ENCODE data around the gene IL36A. TPM values are rescaled to one million over a fixed set of nuclear protein-coding genes. Genes with fewer than 3 reads are reported as not detected.

IL36A gene
- total RNA-seq, 4 donors from 2014 or later = not detected

- TF ChIP-seq CTCF (IDR thresholded peaks at IDR 0.05) = no peak
- TF ChIP-seq POLR2A (IDR thresholded peaks at IDR 0.05) = no peak
- H3K4me1 ChIP-seq = no peaks in the 10 kb centered on the region
- H3K9me3 ChIP-seq = peaks cover 0 to 8% (median 0%) of the 10 kb centered on the region in 4 donors
- no peak overlapping the region for H3K27ac ChIP-seq
- no peaks in the 10 kb centered on the region for H3K27me3 ChIP-seq
- peak in 1 of 3 donors; percentile 19 for DNase-seq
- H3K4me3 ChIP-seq = no peak overlapping the region
- no peaks in the 10 kb centered on the region for H3K36me3 ChIP-seq
Measured at GRCh38 chr2:112995346-112995920, 9.8 kb upstream of the IL36A start.

- DNase-seq = peak in 2 of 3 donors; percentile 56 to 69
Measured at GRCh38 chr2:112996635-112997034, 8.6 kb upstream of the IL36A start.

GRCh38 chr2:112997151-112997550, 8.1 kb upstream of the IL36A start:
- no peaks in the 10 kb centered on the region for H3K4me1 ChIP-seq
- no peak for TF ChIP-seq CTCF (IDR thresholded peaks at IDR 0.05)
- no peak for TF ChIP-seq POLR2A (IDR thresholded peaks at IDR 0.05)
- peaks cover 0 to 8% (median 0%) of the 10 kb centered on the region in 4 donors for H3K9me3 ChIP-seq
- H3K27ac ChIP-seq = no peak overlapping the region
- H3K27me3 ChIP-seq = no peaks in the 10 kb centered on the region
- DNase-seq = no peak
- H3K4me3 ChIP-seq = no peak overlapping the region
- no peaks in the 10 kb centered on the region for H3K36me3 ChIP-seq

More at GRCh38 chr2:112996635-112997034, 8.6 kb upstream of the IL36A start:
- H3K27me3 ChIP-seq = no peaks in the 10 kb centered on the region
- H3K4me3 ChIP-seq = no peak overlapping the region
- peaks cover 0 to 8% (median 0%) of the 10 kb centered on the region in 4 donors for H3K9me3 ChIP-seq
- H3K4me1 ChIP-seq = no peaks in the 10 kb centered on the region
- no peak for TF ChIP-seq POLR2A (IDR thresholded peaks at IDR 0.05)
- TF ChIP-seq CTCF (IDR thresholded peaks at IDR 0.05) = no peak
- H3K36me3 ChIP-seq = no peaks in the 10 kb centered on the region
- H3K27ac ChIP-seq = no peak overlapping the region

GRCh38 chr2:113000436-113000835, 4.8 kb upstream of the IL36A start:
- Histone ChIP-seq H3K27ac (no peak overlapping the region), H3K9me3 (peaks cover 0 to 8% (median 0%) of the 10 kb centered on the region in 4 donors), H3K4me1 (no peaks in the 10 kb centered on the region), H3K36me3 (no peaks in the 10 kb centered on the region), H3K4me3 (no peak overlapping the region), H3K27me3 (no peaks in the 10 kb centered on the region)
- DNase-seq = no peak
- TF ChIP-seq POLR2A (IDR thresholded peaks at IDR 0.05) (no peak), CTCF (IDR thresholded peaks at IDR 0.05) (no peak)

GRCh38 chr2:113002677-113003076, 2.6 kb upstream of the IL36A start:
- DNase-seq = no peak
- Histone ChIP-seq H3K27me3 (no peaks in the 10 kb centered on the region), H3K4me3 (no peak overlapping the region), H3K4me1 (no peaks in the 10 kb centered on the region), H3K9me3 (peaks cover 0 to 8% (median 0%) of the 10 kb centered on the region in 4 donors), H3K27ac (no peak overlapping the region), H3K36me3 (no peaks in the 10 kb centered on the region)
- TF ChIP-seq POLR2A (IDR thresholded peaks at IDR 0.05) (no peak), CTCF (IDR thresholded peaks at IDR 0.05) (no peak)

Data from Peyer's patch (tissue), 4 donors.